ENCODE data around the gene ZNF555. TPM values are rescaled to one million over a fixed set of nuclear protein-coding genes. Genes with fewer than 3 reads are reported as not detected.
"Not testable (repeated sequence)": the region's sequence is repeated elsewhere in the genome, so short reads cannot be mapped to it uniquely, and the experiment has no call there.

ZNF555 gene
- 4.2 TPM for total RNA-seq
- polyA plus RNA-seq: 4.2 TPM
- long read RNA-seq, donor 1: 0 reads
- long read RNA-seq, donor 2, full-length matches to known transcripts: 3 of 3 reads
- long read RNA-seq, donor 2, partial matches to known transcripts: 0 of 3 reads
- long read RNA-seq, donor 2, other reads (novel, unspliced or antisense): 0 of 3 reads
- long read RNA-seq, donor 3, full-length matches to known transcripts: 1 of 1 reads
- long read RNA-seq, donor 3, partial matches to known transcripts: 0 of 1 reads
- long read RNA-seq, donor 3, other reads (novel, unspliced or antisense): 0 of 1 reads
- long read RNA-seq, donor 4, full-length matches to known transcripts: 1 of 1 reads
- long read RNA-seq, donor 4, partial matches to known transcripts: 0 of 1 reads
- long read RNA-seq, donor 4, other reads (novel, unspliced or antisense): 0 of 1 reads
- long read RNA-seq, donor 5, full-length matches to known transcripts: 4 of 4 reads
- long read RNA-seq, donor 5, partial matches to known transcripts: 0 of 4 reads
- long read RNA-seq, donor 5, other reads (novel, unspliced or antisense): 0 of 4 reads
- long read RNA-seq, donor 6, full-length matches to known transcripts: 2 of 2 reads
- long read RNA-seq, donor 6, partial matches to known transcripts: 0 of 2 reads
- long read RNA-seq, donor 6, other reads (novel, unspliced or antisense): 0 of 2 reads
- long read RNA-seq, donor 7, full-length matches to known transcripts: 3 of 3 reads
- long read RNA-seq, donor 7, partial matches to known transcripts: 0 of 3 reads
- long read RNA-seq, donor 7, other reads (novel, unspliced or antisense): 0 of 3 reads
- long read RNA-seq, donor 8, full-length matches to known transcripts: 1 of 1 reads
- long read RNA-seq, donor 8, partial matches to known transcripts: 0 of 1 reads
- long read RNA-seq, donor 8, other reads (novel, unspliced or antisense): 0 of 1 reads
- long read RNA-seq, donor 9, partial matches to known transcripts: 0 of 1 reads
- long read RNA-seq, donor 9, other reads (novel, unspliced or antisense): 0 of 1 reads
- long read RNA-seq, donor 10, full-length matches to known transcripts: 1 of 1 reads
- long read RNA-seq, donor 10, partial matches to known transcripts: 0 of 1 reads
- long read RNA-seq, donor 10, other reads (novel, unspliced or antisense): 0 of 1 reads

GRCh38 chr19:2840794-2841791 lies at the start of gene ZNF555:
TSS of gene ZNF555 (plus strand) at chr19:2841475. CDS start at chr19:2841573, 98 bp downstream.
- Histone ChIP-seq H3K27me3 (ENCODE audit: control insufficient read depth in 2 of 2, insufficient read depth in 1 of 2, low read length in 1 of 2) (peaks cover 0 to 27% of the 10 kb centered on the region in 2 donors), H3K4me1 (ENCODE audit: control insufficient read depth in 2 of 2, insufficient read depth in 2 of 2, low read length in 2 of 2) (peaks cover 9 to 13% of the 10 kb centered on the region in 2 donors), H3K9me3 (ENCODE audit: control insufficient read depth in 2 of 2, insufficient read depth in 1 of 2, low read length in 1 of 2) (peaks cover 1 to 41% of the 10 kb centered on the region in 2 donors), H3K27ac (ENCODE audit: low read depth in 1 of 2, low read length in 1 of 2) (peak within 1 kb of the TSS; percentile 79 to 88), H3K36me3 (ENCODE audit: control insufficient read depth in 2 of 2, insufficient read depth in 2 of 2, low read length in 1 of 2) (peaks cover 3 to 4% of the 10 kb centered on the region in 2 donors), H3K4me3 (ENCODE audit: low read length in 2 of 2) (peak within 1 kb of the TSS; percentile 65 to 91)
- peak; percentile 85 to 98 (median 92) for DNase-seq (ENCODE audit: low read depth in 6 of 9, low spot score in 9 of 9)
- WGBS: under 1% methylated on average over 106 of the region's 106 CpGs

GRCh38 chr19:2791876-2792275 lies 49.4 kb upstream of the ZNF555 start:
- no peak for DNase-seq (ENCODE audit: low read depth in 6 of 9, low spot score in 9 of 9)
- Histone ChIP-seq H3K9me3 (ENCODE audit: control insufficient read depth in 2 of 2, insufficient read depth in 1 of 2, low read length in 1 of 2) (peaks cover 0 to 1% of the 10 kb centered on the region in 2 donors), H3K27ac (ENCODE audit: low read depth in 1 of 2, low read length in 1 of 2) (no peak overlapping the region), H3K4me1 (ENCODE audit: control insufficient read depth in 2 of 2, insufficient read depth in 2 of 2, low read length in 2 of 2) (peaks cover 0 to 3% of the 10 kb centered on the region in 2 donors), H3K36me3 (ENCODE audit: control insufficient read depth in 2 of 2, insufficient read depth in 2 of 2, low read length in 1 of 2) (peaks cover 61 to 73% of the 10 kb centered on the region in 2 donors), H3K27me3 (ENCODE audit: control insufficient read depth in 2 of 2, insufficient read depth in 1 of 2, low read length in 1 of 2) (no peaks in the 10 kb centered on the region), H3K4me3 (ENCODE audit: low read length in 2 of 2) (no peak overlapping the region)
- WGBS: 97% methylated on average over 16 of the region's 16 CpGs

- peaks cover 69 to 79% of the 10 kb centered on the region in 2 donors for H3K36me3 ChIP-seq (ENCODE audit: control insufficient read depth in 2 of 2, insufficient read depth in 2 of 2, low read length in 1 of 2)
- H3K27ac ChIP-seq (ENCODE audit: low read depth in 1 of 2, low read length in 1 of 2); DNase-seq (ENCODE audit: low read depth in 6 of 9, low spot score in 9 of 9); H3K9me3 ChIP-seq (ENCODE audit: control insufficient read depth in 2 of 2, insufficient read depth in 1 of 2, low read length in 1 of 2); H3K4me1 ChIP-seq (ENCODE audit: control insufficient read depth in 2 of 2, insufficient read depth in 2 of 2, low read length in 2 of 2); H3K27me3 ChIP-seq (ENCODE audit: control insufficient read depth in 2 of 2, insufficient read depth in 1 of 2, low read length in 1 of 2); H3K4me3 ChIP-seq (ENCODE audit: low read length in 2 of 2): not testable (repeated sequence)
- 92% methylated on average over 10 of the region's 10 CpGs for WGBS
Measured at GRCh38 chr19:2792666-2793065, 48.6 kb upstream of the ZNF555 start.

GRCh38 chr19:2793126-2793525 lies 48.1 kb upstream of the ZNF555 start:
- WGBS: 95% methylated on average over 7 of the region's 7 CpGs
- Histone ChIP-seq H3K36me3 (ENCODE audit: control insufficient read depth in 2 of 2, insufficient read depth in 2 of 2, low read length in 1 of 2) (peaks cover 73 to 78% of the 10 kb centered on the region in 2 donors), H3K4me3 (ENCODE audit: low read length in 2 of 2) (no peak overlapping the region), H3K27me3 (ENCODE audit: control insufficient read depth in 2 of 2, insufficient read depth in 1 of 2, low read length in 1 of 2) (no peaks in the 10 kb centered on the region), H3K9me3 (ENCODE audit: control insufficient read depth in 2 of 2, insufficient read depth in 1 of 2, low read length in 1 of 2) (peaks cover 0 to 1% of the 10 kb centered on the region in 2 donors), H3K27ac (ENCODE audit: low read depth in 1 of 2, low read length in 1 of 2) (no peak overlapping the region), H3K4me1 (ENCODE audit: control insufficient read depth in 2 of 2, insufficient read depth in 2 of 2, low read length in 2 of 2) (no peaks in the 10 kb centered on the region)
- no peak for DNase-seq (ENCODE audit: low read depth in 6 of 9, low spot score in 9 of 9)

GRCh38 chr19:2793577-2793976 lies 47.7 kb upstream of the ZNF555 start:
- Histone ChIP-seq H3K9me3 (ENCODE audit: control insufficient read depth in 2 of 2, insufficient read depth in 1 of 2, low read length in 1 of 2) (peaks cover 0 to 1% of the 10 kb centered on the region in 2 donors), H3K4me3 (ENCODE audit: low read length in 2 of 2) (no peak overlapping the region), H3K27me3 (ENCODE audit: control insufficient read depth in 2 of 2, insufficient read depth in 1 of 2, low read length in 1 of 2) (no peaks in the 10 kb centered on the region), H3K4me1 (ENCODE audit: control insufficient read depth in 2 of 2, insufficient read depth in 2 of 2, low read length in 2 of 2) (no peaks in the 10 kb centered on the region), H3K27ac (ENCODE audit: low read depth in 1 of 2, low read length in 1 of 2) (no peak overlapping the region), H3K36me3 (ENCODE audit: control insufficient read depth in 2 of 2, insufficient read depth in 2 of 2, low read length in 1 of 2) (peaks cover 78 to 80% of the 10 kb centered on the region in 2 donors)
- no peak for DNase-seq (ENCODE audit: low read depth in 6 of 9, low spot score in 9 of 9)
- WGBS: 98% methylated on average over 12 of the region's 12 CpGs

GRCh38 chr19:2795827-2796658 lies 45.2 kb upstream of the ZNF555 start:
- Histone ChIP-seq H3K27ac (ENCODE audit: low read depth in 1 of 2, low read length in 1 of 2) (no peak overlapping the region), H3K27me3 (ENCODE audit: control insufficient read depth in 2 of 2, insufficient read depth in 1 of 2, low read length in 1 of 2) (no peaks in the 10 kb centered on the region), H3K36me3 (ENCODE audit: control insufficient read depth in 2 of 2, insufficient read depth in 2 of 2, low read length in 1 of 2) (peaks cover 86 to 89% of the 10 kb centered on the region in 2 donors), H3K4me1 (ENCODE audit: control insufficient read depth in 2 of 2, insufficient read depth in 2 of 2, low read length in 2 of 2) (no peaks in the 10 kb centered on the region), H3K4me3 (ENCODE audit: low read length in 2 of 2) (no peak overlapping the region), H3K9me3 (ENCODE audit: control insufficient read depth in 2 of 2, insufficient read depth in 1 of 2, low read length in 1 of 2) (peaks cover 0 to 1% of the 10 kb centered on the region in 2 donors)
- WGBS: 94% methylated on average over 27 of the region's 27 CpGs
- no peak for DNase-seq (ENCODE audit: low read depth in 6 of 9, low spot score in 9 of 9)

- 98% methylated on average over 23 of the region's 23 CpGs for WGBS
- H3K36me3 ChIP-seq (ENCODE audit: control insufficient read depth in 2 of 2, insufficient read depth in 2 of 2, low read length in 1 of 2): peaks cover 87 to 89% of the 10 kb centered on the region in 2 donors
- H3K4me1 ChIP-seq (ENCODE audit: control insufficient read depth in 2 of 2, insufficient read depth in 2 of 2, low read length in 2 of 2): no peaks in the 10 kb centered on the region
- H3K4me3 ChIP-seq (ENCODE audit: low read length in 2 of 2): no peak overlapping the region
- no peak for DNase-seq (ENCODE audit: low read depth in 6 of 9, low spot score in 9 of 9)
- H3K27me3 ChIP-seq (ENCODE audit: control insufficient read depth in 2 of 2, insufficient read depth in 1 of 2, low read length in 1 of 2): no peaks in the 10 kb centered on the region
- peaks cover 0 to 2% of the 10 kb centered on the region in 2 donors for H3K9me3 ChIP-seq (ENCODE audit: control insufficient read depth in 2 of 2, insufficient read depth in 1 of 2, low read length in 1 of 2)
- H3K27ac ChIP-seq (ENCODE audit: low read depth in 1 of 2, low read length in 1 of 2): no peak overlapping the region
Measured at GRCh38 chr19:2796659-2797266, 44.5 kb upstream of the ZNF555 start.
